ENCODE data around the gene ENPEP.
"Not testable (repeated sequence)": the region's sequence is repeated elsewhere in the genome, so short reads cannot be mapped to it uniquely, and the experiment has no call there.

The ENPEP gene

GRCh38 chr4:110475881-110476818, at the start of gene ENPEP:
Gene ENPEP, plus strand, starts transcription at chr4:110476155. Its CDS starts 260 bp downstream, at chr4:110476415.
- peak; percentile 26 for DNase-seq (ENCODE audit: low spot score)

- not testable (repeated sequence) for DNase-seq (ENCODE audit: low spot score)
Observed at GRCh38 chr4:110431805-110432204, 44.1 kb upstream of the ENPEP start.

GRCh38 chr4:110437292-110437691, 38.7 kb upstream of the ENPEP start:
- not testable (repeated sequence) for DNase-seq (ENCODE audit: low spot score)

- not testable (repeated sequence) for DNase-seq (ENCODE audit: low spot score)
Observed at GRCh38 chr4:110439209-110439608, 36.7 kb upstream of the ENPEP start.

- no peak for DNase-seq (ENCODE audit: low spot score)
Observed at GRCh38 chr4:110442309-110442708, 33.6 kb upstream of the ENPEP start.

GRCh38 chr4:110442788-110443187, 33.2 kb upstream of the ENPEP start:
- DNase-seq (ENCODE audit: low spot score): no peak

- DNase-seq (ENCODE audit: low spot score): no peak
Observed at GRCh38 chr4:110449947-110450346, 26.0 kb upstream of the ENPEP start.

GRCh38 chr4:110452546-110452945, 23.4 kb upstream of the ENPEP start:
- DNase-seq (ENCODE audit: low spot score): no peak

GRCh38 chr4:110454441-110454840, 21.5 kb upstream of the ENPEP start:
- no peak for DNase-seq (ENCODE audit: low spot score)

- no peak for DNase-seq (ENCODE audit: low spot score)
Observed at GRCh38 chr4:110458494-110459266, 17.3 kb upstream of the ENPEP start.

GRCh38 chr4:110460074-110460746, 15.7 kb upstream of the ENPEP start:
- no peak for DNase-seq (ENCODE audit: low spot score)

- no peak for DNase-seq (ENCODE audit: low spot score)
Observed at GRCh38 chr4:110467400-110467799, 8.6 kb upstream of the ENPEP start.

GRCh38 chr4:110472583-110473329, 3.2 kb upstream of the ENPEP start:
- no peak for DNase-seq (ENCODE audit: low spot score)

GRCh38 chr4:110474481-110474880, 1.5 kb upstream of the ENPEP start:
- no peak for DNase-seq (ENCODE audit: low spot score)

- DNase-seq (ENCODE audit: low spot score): not testable (repeated sequence)
Observed at GRCh38 chr4:110475080-110475479, 875 bp upstream of the ENPEP start.

GRCh38 chr4:110477836-110478235, 1.9 kb downstream of the ENPEP start:
- DNase-seq (ENCODE audit: low spot score): no peak

- peak; percentile 49 for DNase-seq (ENCODE audit: low spot score)
Observed at GRCh38 chr4:110480031-110480549, 4.1 kb downstream of the ENPEP start.

- no peak for DNase-seq (ENCODE audit: low spot score)
Observed at GRCh38 chr4:110480746-110481271, 4.9 kb downstream of the ENPEP start.

- DNase-seq (ENCODE audit: low spot score): no peak
Observed at GRCh38 chr4:110483516-110483915, 7.6 kb downstream of the ENPEP start.

GRCh38 chr4:110484029-110484428, 8.1 kb downstream of the ENPEP start:
- DNase-seq (ENCODE audit: low spot score): no peak

GRCh38 chr4:110484767-110485166, 8.8 kb downstream of the ENPEP start:
- DNase-seq (ENCODE audit: low spot score): peak; percentile 22

Data from hepatic stellate cell (primary cell).